ENCODE measurements around the gene PDX1. TPM values are rescaled to one million over a fixed set of nuclear protein-coding genes. Genes with fewer than 3 reads are reported as not detected.
A peak's percentile ranks its signal among the peaks of the same experiment; 100 is the strongest.

The PDX1 gene
- total and polyA plus RNA-seq, 9 of the 15 experiments (the other 6 are each of a cell fraction or from before 2014, with no cell fraction given): not detected

DNA sequence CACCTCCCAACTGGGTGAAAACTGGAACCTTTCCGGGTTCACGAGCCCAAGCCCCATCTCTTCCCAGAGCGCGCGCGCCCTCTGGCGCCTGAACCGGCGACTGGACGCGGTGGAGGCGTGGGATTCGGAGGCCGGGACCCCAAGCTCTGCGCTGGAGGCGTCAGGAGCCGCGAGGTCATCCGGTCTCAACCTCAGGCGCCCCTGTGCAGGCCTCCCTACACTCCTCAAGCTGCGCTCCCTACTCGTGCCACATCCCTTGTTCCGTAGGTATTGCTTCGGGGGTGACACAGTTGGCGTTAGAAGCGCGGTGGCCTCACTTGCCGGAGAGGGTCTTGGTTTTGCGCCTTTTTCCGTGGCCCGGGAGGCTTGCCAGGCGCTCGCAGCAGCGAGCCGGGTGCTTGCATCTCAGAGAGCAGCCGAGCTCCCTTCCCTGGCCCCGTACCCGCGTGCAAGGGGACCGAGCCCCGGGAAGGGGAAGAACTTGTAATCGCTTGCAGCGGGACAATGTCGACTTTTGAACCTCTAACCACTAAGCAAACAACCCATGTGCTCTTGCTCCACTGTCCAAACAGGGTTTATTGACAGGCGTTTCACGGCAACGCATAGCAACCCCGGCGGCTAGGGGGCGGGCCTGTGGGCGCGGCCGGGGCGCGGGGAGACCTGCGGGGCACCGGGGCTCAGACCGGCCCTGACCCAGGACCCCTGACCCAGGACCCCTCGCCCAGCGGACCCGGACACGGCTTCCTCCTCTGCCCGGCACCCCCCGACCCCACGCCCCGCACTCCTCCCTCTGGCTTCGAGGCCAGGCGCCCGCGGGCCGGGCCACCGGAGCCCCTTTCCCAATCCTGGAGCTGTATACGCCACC, 40.8 kb downstream of the PDX1 start (continued):
- TF ChIP-seq, protein P1, sequence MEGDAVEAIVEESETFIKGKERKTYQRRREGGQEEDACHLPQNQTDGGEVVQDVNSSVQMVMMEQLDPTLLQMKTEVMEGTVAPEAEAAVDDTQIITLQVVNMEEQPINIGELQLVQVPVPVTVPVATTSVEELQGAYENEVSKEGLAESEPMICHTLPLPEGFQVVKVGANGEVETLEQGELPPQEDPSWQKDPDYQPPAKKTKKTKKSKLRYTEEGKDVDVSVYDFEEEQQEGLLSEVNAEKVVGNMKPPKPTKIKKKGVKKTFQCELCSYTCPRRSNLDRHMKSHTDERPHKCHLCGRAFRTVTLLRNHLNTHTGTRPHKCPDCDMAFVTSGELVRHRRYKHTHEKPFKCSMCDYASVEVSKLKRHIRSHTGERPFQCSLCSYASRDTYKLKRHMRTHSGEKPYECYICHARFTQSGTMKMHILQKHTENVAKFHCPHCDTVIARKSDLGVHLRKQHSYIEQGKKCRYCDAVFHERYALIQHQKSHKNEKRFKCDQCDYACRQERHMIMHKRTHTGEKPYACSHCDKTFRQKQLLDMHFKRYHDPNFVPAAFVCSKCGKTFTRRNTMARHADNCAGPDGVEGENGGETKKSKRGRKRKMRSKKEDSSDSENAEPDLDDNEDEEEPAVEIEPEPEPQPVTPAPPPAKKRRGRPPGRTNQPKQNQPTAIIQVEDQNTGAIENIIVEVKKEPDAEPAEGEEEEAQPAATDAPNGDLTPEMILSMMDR (IDR thresholded peaks at IDR 0.05 in 2 of 3, conservative IDR thresholded peaks at IDR 0.05 in 1 of 3; ENCODE audit: insufficient read depth in 2 of 3, low read depth in 1 of 3, low read length in 3 of 3): peak; percentile 29 to 42 (median 37); a peak in 4 of 6 replicates

DNA sequence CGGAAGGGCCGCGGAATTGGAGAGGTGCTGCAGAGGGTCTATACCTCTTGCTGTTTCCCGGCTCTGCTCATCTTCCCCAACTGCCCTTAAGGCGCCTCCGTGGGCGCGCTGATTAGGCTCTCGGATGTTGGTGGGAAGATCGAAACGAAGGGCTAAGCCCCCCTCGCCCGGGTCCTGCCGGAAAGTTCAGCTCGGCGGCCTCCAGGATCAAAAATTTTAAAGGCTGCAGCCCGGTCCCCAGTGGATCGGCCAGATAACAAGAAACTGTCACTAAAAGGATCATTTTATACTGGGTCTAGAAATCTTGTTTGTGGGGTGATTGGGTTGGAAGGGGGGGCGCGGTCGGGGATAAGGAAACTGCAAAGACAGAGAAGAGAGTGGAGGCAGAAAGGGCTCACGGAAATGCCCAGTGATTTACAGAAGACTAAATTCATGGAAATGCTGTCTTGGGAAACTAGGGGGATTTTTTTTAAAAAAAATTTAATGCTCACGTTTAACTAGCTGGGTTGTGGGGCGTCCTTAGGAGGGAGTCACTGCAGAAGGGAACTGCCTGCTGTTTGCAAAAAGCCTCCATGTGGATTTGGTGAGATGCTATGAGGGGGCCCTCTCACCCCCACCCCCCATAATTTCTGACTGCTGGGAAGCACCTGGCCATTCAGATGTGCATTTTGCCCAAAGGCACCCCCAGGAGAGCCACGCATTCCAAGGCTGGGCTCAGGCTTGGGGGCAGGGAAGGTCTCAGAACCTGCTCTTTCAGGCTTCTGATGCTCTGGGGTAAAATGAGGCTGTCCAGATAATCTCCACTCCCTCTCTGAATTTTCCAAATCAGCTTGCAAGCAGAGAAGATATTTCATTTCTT, 41.7 kb downstream of the PDX1 start:
- FAIRE-seq (no peak), DNase-seq (ENCODE audit: extremely low read depth in 1 of 4, low spot score in 3 of 4) (no peak), ATAC-seq (no peak)
- Histone ChIP-seq H3K4me3 (no peak overlapping the region), H3K9ac (ENCODE audit: insufficient read depth in 1 of 2, low read depth in 2 of 2, low read length in 2 of 2) (no peak overlapping the region), H3K4me2 (ENCODE audit: insufficient read depth, low read length) (no peak overlapping the region), H2AFZ (ENCODE audit: low read depth, low read length) (no peak overlapping the region), H3K36me3 (ENCODE audit: control insufficient read depth, insufficient read depth, low read length) (no peaks in the 10 kb centered on the region), H3K27me3 (ENCODE audit: control insufficient read depth in 2 of 2, insufficient read depth in 2 of 2, low read length in 2 of 2) (peaks cover 5 to 41% of the 10 kb centered on the region in 2 experiments; a peak in 3 of 5 replicates), H3K9me3 (replicated peaks; ENCODE audit: control insufficient read depth, insufficient read depth, low read depth, low read length) (no peaks in the 10 kb centered on the region), H3K9me1 (ENCODE audit: control insufficient read depth, insufficient read depth, low read length) (no peaks in the 10 kb centered on the region), H3K79me2 (ENCODE audit: control insufficient read depth, insufficient read depth, low read length) (no peaks in the 10 kb centered on the region), H4K20me1 (replicated peaks; ENCODE audit: control insufficient read depth, insufficient read depth, low read length) (no peaks in the 10 kb centered on the region; the same call in 1 of the 2 replicates), H3K4me1 (replicated peaks in 1 of 2; ENCODE audit: control insufficient read depth in 2 of 2, insufficient read depth in 2 of 2, low read length in 2 of 2) (peaks cover 0 to 13% of the 10 kb centered on the region in 2 experiments; a peak in 2 of 5 replicates), H3K27ac (ENCODE audit: extremely low read depth, low read depth, low read length) (no peak overlapping the region)
- WGBS (ENCODE audit: insufficient coverage, low coverage, missing lambda C conversion rate): 5% methylated on average over 17 of the region's 25 CpGs
- intact Hi-C loops (cut with micrococcal nuclease) (no loop called here), in situ Hi-C loops (cut with MboI) (loop anchor here (25.0 kb wide), 1 partner anchor 449 kb away; no protein-coding TSS in a partner anchor)
- no TSS peak for BruUV-seq (replicated peaks)
- ChIA-PET CTCF (ENCODE audit: low intra/inter-chr PET ratio) (no interaction called here), POLR2A (no interaction called here)
- no peak for TF ChIP-seq ZNF778 (CRISPR knock-in tag; IDR thresholded peaks at IDR 0.05)
- no peak for TF ChIP-seq DDX20 (tag; IDR thresholded peaks at IDR 0.05; ENCODE audit: low read depth)
- TF ChIP-seq ZNF79 (CRISPR knock-in tag; IDR thresholded peaks at IDR 0.05; ENCODE audit: low read depth): no peak
- no peak for TF ChIP-seq NFXL1 (CRISPR knock-in tag; IDR thresholded peaks at IDR 0.05)
- TF ChIP-seq, protein P2, sequence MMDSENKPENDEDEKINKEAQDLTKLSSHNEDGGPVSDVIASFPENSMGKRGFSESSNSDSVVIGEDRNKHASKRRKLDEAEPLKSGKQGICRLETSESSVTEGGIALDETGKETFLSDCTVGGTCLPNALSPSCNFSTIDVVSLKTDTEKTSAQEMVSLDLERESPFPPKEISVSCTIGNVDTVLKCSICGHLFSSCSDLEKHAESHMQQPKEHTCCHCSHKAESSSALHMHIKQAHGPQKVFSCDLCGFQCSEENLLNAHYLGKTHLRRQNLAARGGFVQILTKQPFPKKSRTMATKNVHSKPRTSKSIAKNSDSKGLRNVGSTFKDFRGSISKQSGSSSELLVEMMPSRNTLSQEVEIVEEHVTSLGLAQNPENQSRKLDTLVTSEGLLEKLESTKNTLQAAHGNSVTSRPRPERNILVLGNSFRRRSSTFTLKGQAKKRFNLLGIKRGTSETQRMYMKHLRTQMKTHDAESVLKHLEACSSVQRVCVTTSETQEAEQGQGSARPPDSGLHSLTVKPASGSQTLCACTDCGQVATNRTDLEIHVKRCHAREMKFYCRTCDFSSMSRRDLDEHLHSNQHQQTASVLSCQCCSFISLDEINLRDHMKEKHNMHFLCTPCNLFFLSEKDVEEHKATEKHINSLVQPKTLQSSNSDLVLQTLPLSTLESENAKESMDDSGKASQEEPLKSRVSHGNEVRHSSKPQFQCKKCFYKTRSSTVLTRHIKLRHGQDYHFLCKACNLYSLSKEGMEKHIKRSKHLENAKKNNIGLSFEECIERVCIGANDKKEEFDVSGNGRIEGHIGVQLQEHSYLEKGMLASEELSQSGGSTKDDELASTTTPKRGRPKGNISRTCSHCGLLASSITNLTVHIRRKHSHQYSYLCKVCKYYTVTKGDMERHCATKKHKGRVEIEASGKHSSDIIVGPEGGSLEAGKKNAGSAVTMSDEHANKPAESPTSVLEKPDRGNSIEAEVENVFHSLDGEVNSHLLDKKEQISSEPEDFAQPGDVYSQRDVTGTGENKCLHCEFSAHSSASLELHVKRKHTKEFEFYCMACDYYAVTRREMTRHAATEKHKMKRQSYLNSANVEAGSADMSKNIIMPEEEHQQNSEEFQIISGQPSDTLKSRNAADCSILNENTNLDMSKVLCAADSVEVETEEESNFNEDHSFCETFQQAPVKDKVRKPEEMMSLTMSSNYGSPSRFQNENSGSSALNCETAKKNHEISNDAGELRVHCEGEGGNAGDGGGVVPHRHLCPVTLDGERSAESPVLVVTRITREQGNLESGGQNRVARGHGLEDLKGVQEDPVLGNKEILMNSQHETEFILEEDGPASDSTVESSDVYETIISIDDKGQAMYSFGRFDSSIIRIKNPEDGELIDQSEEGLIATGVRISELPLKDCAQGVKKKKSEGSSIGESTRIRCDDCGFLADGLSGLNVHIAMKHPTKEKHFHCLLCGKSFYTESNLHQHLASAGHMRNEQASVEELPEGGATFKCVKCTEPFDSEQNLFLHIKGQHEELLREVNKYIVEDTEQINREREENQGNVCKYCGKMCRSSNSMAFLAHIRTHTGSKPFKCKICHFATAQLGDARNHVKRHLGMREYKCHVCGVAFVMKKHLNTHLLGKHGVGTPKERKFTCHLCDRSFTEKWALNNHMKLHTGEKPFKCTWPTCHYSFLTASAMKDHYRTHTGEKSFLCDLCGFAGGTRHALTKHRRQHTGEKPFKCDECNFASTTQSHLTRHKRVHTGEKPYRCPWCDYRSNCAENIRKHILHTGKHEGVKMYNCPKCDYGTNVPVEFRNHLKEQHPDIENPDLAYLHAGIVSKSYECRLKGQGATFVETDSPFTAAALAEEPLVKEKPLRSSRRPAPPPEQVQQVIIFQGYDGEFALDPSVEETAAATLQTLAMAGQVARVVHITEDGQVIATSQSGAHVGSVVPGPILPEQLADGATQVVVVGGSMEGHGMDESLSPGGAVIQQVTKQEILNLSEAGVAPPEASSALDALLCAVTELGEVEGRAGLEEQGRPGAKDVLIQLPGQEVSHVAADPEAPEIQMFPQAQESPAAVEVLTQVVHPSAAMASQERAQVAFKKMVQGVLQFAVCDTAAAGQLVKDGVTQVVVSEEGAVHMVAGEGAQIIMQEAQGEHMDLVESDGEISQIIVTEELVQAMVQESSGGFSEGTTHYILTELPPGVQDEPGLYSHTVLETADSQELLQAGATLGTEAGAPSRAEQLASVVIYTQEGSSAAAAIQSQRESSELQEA (IDR thresholded peaks at IDR 0.05; ENCODE audit: low read depth): no peak

Measured in K562 (cell line).